HG03108 (cell line): Measurements from ENCODE around the gene LCE1E.

ENCODE experiments used
- ATAC-seq: cut with Tn5 transposase; IDR thresholded peaks from one replicate; pipeline ENCODE4 v1.9.1; 2021; ENCODE audit warnings: moderate library complexity; ENCODE audit not compliant: unreplicated experiment

The LCE1E gene

GRCh38 chr1:152786077-152786476, at the start of gene LCE1E:
Gene LCE1E, plus strand, starts transcription at chr1:152786257. Its CDS starts 1,043 bp downstream, at chr1:152787300.
- ATAC-seq, result no peak

GRCh38 chr1:152737997-152738396, 48.1 kb upstream of the LCE1E start:
- ATAC-seq, result no peak

GRCh38 chr1:152739841-152740240, 46.2 kb upstream of the LCE1E start:
- no peak for ATAC-seq

- ATAC-seq, result no peak
Observed at GRCh38 chr1:152741656-152742055, 44.4 kb upstream of the LCE1E start.

GRCh38 chr1:152743371-152744145, 42.5 kb upstream of the LCE1E start:
- no peak for ATAC-seq

GRCh38 chr1:152745289-152745704, 40.8 kb upstream of the LCE1E start:
- ATAC-seq, result no peak

GRCh38 chr1:152745765-152746444, 40.2 kb upstream of the LCE1E start:
- no peak for ATAC-seq

GRCh38 chr1:152747831-152748230, 38.2 kb upstream of the LCE1E start:
- ATAC-seq, result no peak

- ATAC-seq, result no peak
Observed at GRCh38 chr1:152752225-152752624, 33.8 kb upstream of the LCE1E start.

GRCh38 chr1:152753586-152753985, 32.5 kb upstream of the LCE1E start:
- ATAC-seq, result no peak

- ATAC-seq, result no peak
Observed at GRCh38 chr1:152756872-152757271, 29.2 kb upstream of the LCE1E start.

GRCh38 chr1:152757747-152758146, 28.3 kb upstream of the LCE1E start, which contains the start of gene KPRP:
Gene KPRP, plus strand, starts transcription at chr1:152758025. Its CDS starts 1,564 bp downstream, at chr1:152759589.
- no peak for ATAC-seq

GRCh38 chr1:152758636-152759035, 27.4 kb upstream of the LCE1E start:
- ATAC-seq, result no peak

GRCh38 chr1:152759453-152760173, 26.4 kb upstream of the LCE1E start:
- no peak for ATAC-seq

- ATAC-seq, result no peak
Observed at GRCh38 chr1:152760551-152761190, 25.4 kb upstream of the LCE1E start.

- ATAC-seq, result no peak
Observed at GRCh38 chr1:152761609-152762213, 24.3 kb upstream of the LCE1E start.

GRCh38 chr1:152768847-152769533, 17.1 kb upstream of the LCE1E start:
- no peak for ATAC-seq

GRCh38 chr1:152770411-152770810, 15.6 kb upstream of the LCE1E start:
- no peak for ATAC-seq

GRCh38 chr1:152774875-152775274, 11.2 kb upstream of the LCE1E start, which contains the start of gene LCE1F:
Gene LCE1F, plus strand, starts transcription at chr1:152775140. Its CDS starts 1,232 bp downstream, at chr1:152776372.
- ATAC-seq, result no peak

- ATAC-seq, result no peak
Observed at GRCh38 chr1:152776361-152776760, 9.7 kb upstream of the LCE1E start.
